H9 (cell line): ENCODE data around the gene TNIK. TPM values are rescaled to one million over a fixed set of nuclear protein-coding genes. Genes with fewer than 3 reads are reported as not detected.

Experiments used
- DNase-seq: peaks from one replicate; pipeline ENCODE4 v3.0.0-alpha.2; 2017
- H2AFZ ChIP-seq: one replicate; pipeline ENCODE4 v1.6.1; 2013; ENCODE audit warnings: mild to moderate bottlenecking, low read length, control low read depth, moderate library complexity
- H2AK5ac ChIP-seq: 2 replicates; pipeline ENCODE4 v1.6.1; 2013; ENCODE audit warnings: low read length, control low read depth, mixed read lengths; ENCODE audit not compliant: insufficient read length
- H2BK120ac ChIP-seq: one replicate; pipeline ENCODE4 v1.6.1; 2013; ENCODE audit warnings: low read depth, mild to moderate bottlenecking, low read length, control low read depth, inconsistent platforms; ENCODE audit not compliant: poor library complexity, severe bottlenecking
- H2BK12ac ChIP-seq: 2 replicates; pipeline ENCODE4 v1.6.1; 2013; ENCODE audit warnings: low read length, control low read depth, mixed read lengths, low read depth; ENCODE audit not compliant: insufficient read length
- H2BK15ac ChIP-seq: 2 replicates; pipeline ENCODE4 v1.6.1; 2013; ENCODE audit warnings: low read depth, low read length, control low read depth
- H2BK20ac ChIP-seq: one replicate; pipeline ENCODE4 v1.6.1; 2013; ENCODE audit warnings: low read depth, mild to moderate bottlenecking, low read length, control low read depth, inconsistent platforms; ENCODE audit not compliant: poor library complexity, severe bottlenecking
- H2BK5ac ChIP-seq: 2 replicates; pipeline ENCODE4 v1.6.1; 2013; ENCODE audit warnings: low read length, control low read depth, mixed read lengths; ENCODE audit not compliant: insufficient read length
- H3K14ac ChIP-seq: 2 replicates; pipeline ENCODE4 v1.6.1; 2013; ENCODE audit warnings: low read length, control low read depth; ENCODE audit not compliant: insufficient read depth
- H3K18ac ChIP-seq: 2 replicates; pipeline ENCODE4 v1.6.1; 2013; ENCODE audit warnings: low read depth, mild to moderate bottlenecking, mixed read lengths, low read length, control low read depth; ENCODE audit not compliant: insufficient read length
- H3K23ac ChIP-seq: 2 replicates; pipeline ENCODE4 v1.6.1; 2013; ENCODE audit warnings: low read length, control low read depth, mixed read lengths, low read depth; ENCODE audit not compliant: insufficient read length
- H3K23me2 ChIP-seq: 2 replicates; pipeline ENCODE4 v1.6.1; 2013; ENCODE audit warnings: low read depth, mild to moderate bottlenecking, mixed read lengths, low read length, control low read depth; ENCODE audit not compliant: insufficient read length, poor library complexity, severe bottlenecking
- H3K27ac ChIP-seq: 2 replicates; pipeline ENCODE4 v1.5.1; 2013; ENCODE audit warnings: low read length, control low read depth, mixed read lengths, low read depth; ENCODE audit not compliant: insufficient read length
- H3K27me3 ChIP-seq: 2 replicates; pipeline ENCODE4 v1.6.1; 2013; ENCODE audit warnings: low read length, control low read depth, inconsistent platforms; ENCODE audit not compliant: insufficient read depth
- H3K4ac ChIP-seq: 2 replicates; pipeline ENCODE4 v1.6.1; 2013; ENCODE audit warnings: low read depth, mild to moderate bottlenecking, control low read depth, inconsistent platforms, low read length, moderate library complexity
- H3K4me1 ChIP-seq: 2 replicates; pipeline ENCODE4 v1.6.1; 2013; ENCODE audit warnings: low read length, control low read depth, inconsistent platforms; ENCODE audit not compliant: insufficient read depth
- H3K4me2 ChIP-seq: 2 replicates; pipeline ENCODE4 v1.6.1; 2013; ENCODE audit warnings: low read length, control low read depth, mixed read lengths; ENCODE audit not compliant: insufficient read length, insufficient read depth
- H3K56ac ChIP-seq: 2 replicates; pipeline ENCODE4 v1.6.1; 2013; ENCODE audit warnings: low read depth, mild to moderate bottlenecking, mixed read lengths, low read length, control low read depth; ENCODE audit not compliant: insufficient read length
- H3K79me1 ChIP-seq: 2 replicates; pipeline ENCODE4 v1.6.1; 2013; ENCODE audit warnings: low read depth, mild to moderate bottlenecking, moderate library complexity, low read length, control low read depth, inconsistent platforms; ENCODE audit not compliant: insufficient read depth, poor library complexity, severe bottlenecking
- H3K79me2 ChIP-seq: 2 replicates; pipeline ENCODE4 v1.6.1; 2013; ENCODE audit warnings: low read length, control low read depth, inconsistent platforms; ENCODE audit not compliant: insufficient read depth
- H3K9ac ChIP-seq: 2 replicates; pipeline ENCODE4 v1.6.1; 2013; ENCODE audit warnings: low read length, control low read depth, mixed read lengths; ENCODE audit not compliant: insufficient read length; ENCODE audit errors: extremely low read depth
- H3K9me3 ChIP-seq: one replicate; pipeline ENCODE4 v1.6.1; 2013; ENCODE audit warnings: low read depth, low read length, inconsistent platforms; ENCODE audit not compliant: control insufficient read depth
- H3T11ph ChIP-seq: one replicate; pipeline ENCODE4 v1.6.1; 2013; ENCODE audit warnings: mild to moderate bottlenecking, low read length, control low read depth, inconsistent platforms
- H4K20me1 ChIP-seq: one replicate; pipeline ENCODE4 v1.6.1; 2013; ENCODE audit not compliant: control insufficient read depth, insufficient read length, insufficient read depth
- H4K5ac ChIP-seq: 2 replicates; pipeline ENCODE4 v1.6.1; 2013; ENCODE audit warnings: low read depth, mild to moderate bottlenecking, mixed read lengths, low read length, control low read depth; ENCODE audit not compliant: insufficient read length
- H4K8ac ChIP-seq: replicated peaks from 2 replicates; pipeline ENCODE4 v1.6.1; 2013; ENCODE audit warnings: low read length, control low read depth, mixed read lengths, low read depth; ENCODE audit not compliant: insufficient read length
- H4K91ac ChIP-seq: 2 replicates; pipeline ENCODE4 v1.6.1; 2013; ENCODE audit warnings: low read depth, mild to moderate bottlenecking, moderate library complexity, mixed read lengths, low read length, control low read depth; ENCODE audit not compliant: insufficient read length
- H3K27ac Mint-ChIP-seq, 3 experiments: 2 replicates in 2 of 3; 3 replicates in 1 of 3; pipeline ENCODE4 v1.8.0; 2020 to 2021; ENCODE audit warnings: mixed read lengths in 3 of 3, mild to moderate bottlenecking in 1 of 3, moderate library complexity in 1 of 3
- H3K27me3 Mint-ChIP-seq: 2 replicates; pipeline ENCODE4 v1.8.0; 2021; ENCODE audit warnings: low read depth, mild to moderate bottlenecking, moderate library complexity, mixed read lengths
- H3K36me3 Mint-ChIP-seq, 3 experiments: 2 replicates in 2 of 3; 3 replicates in 1 of 3; pipeline ENCODE4 v1.8.0; 2020 to 2021; ENCODE audit warnings: low read depth in 3 of 3, mixed read lengths in 3 of 3; ENCODE audit not compliant: insufficient read depth in 1 of 3
- H3K4me1 Mint-ChIP-seq, 2 experiments: 2 replicates each; pipeline ENCODE4 v1.8.0; 2020; ENCODE audit warnings: mixed read lengths in 2 of 2
- H3K4me3 Mint-ChIP-seq, 2 experiments: 2 replicates in 1 of 2; 3 replicates in 1 of 2; pipeline ENCODE4 v1.8.0; 2020 to 2021; ENCODE audit warnings: mild to moderate bottlenecking in 2 of 2, mixed read lengths in 2 of 2, moderate library complexity in 1 of 2
- H3K9me3 Mint-ChIP-seq, 2 experiments: 2 replicates in 1 of 2; 3 replicates in 1 of 2; pipeline ENCODE4 v1.8.0; 2020; ENCODE audit warnings: mild to moderate bottlenecking in 2 of 2, mixed read lengths in 2 of 2, moderate library complexity in 1 of 2
- WGBS: extraction: QIAGEN DNeasy Blood & Tissue Kit; methylation state at CpG from one replicate; pipeline ENCODE4 v1.1.7; 2013; ENCODE audit warnings: missing lambda C conversion rate, low lambda C conversion rate, mixed read lengths; ENCODE audit not compliant: insufficient read length; ENCODE audit errors: extremely low coverage; 5-methylcytosine and 5-hydroxymethylcytosine counted together
- total RNA-seq: library from RNA; stranded (reverse); gene quantifications from 2 replicates; pipeline ENCODE4 v1.2.1, GENCODE V29; 2021
- TF ChIP-seq, protein P1 (sequence below): fragments of 200-600 bp; sonication (generic); conservative IDR thresholded peaks from 3 replicates; pipeline ENCODE4 v1.8.0; 2021; ENCODE audit warnings: antibody characterized with exemption, mild to moderate bottlenecking

Gene TNIK
- total RNA-seq, 1 experiment from 2014 or later, result 15.9 TPM

DNA sequence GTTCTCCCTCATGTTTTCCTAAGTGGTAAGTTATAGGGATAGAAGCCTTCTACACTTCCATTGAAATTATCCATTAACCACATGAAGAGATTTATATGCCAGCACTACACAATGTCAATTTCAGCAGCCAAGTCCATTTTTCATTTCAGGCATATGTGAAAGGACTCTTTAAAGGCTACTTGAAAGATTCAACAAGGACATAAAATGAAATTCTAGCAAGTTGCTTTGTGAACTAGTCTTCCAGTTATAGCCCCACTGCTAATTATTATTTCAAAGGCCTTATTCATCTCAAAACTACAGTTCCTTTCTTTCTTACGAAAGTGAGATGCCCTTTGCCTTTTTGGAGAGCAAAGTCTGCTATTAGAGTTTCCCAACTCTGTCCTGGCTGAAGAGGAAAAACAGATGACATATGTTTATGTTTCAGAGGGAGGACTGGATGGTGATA, 367.7 kb downstream of the TNIK start:
- peaks cover 5 to 6% of the 10 kb centered on the region in 2 experiments for H3K4me1 Mint-ChIP-seq
- no peak overlapping the region for H3K4me2 ChIP-seq

More for the DNA sequence above, 367.7 kb downstream of the TNIK start:
- Histone ChIP-seq H2AFZ (no peak overlapping the region), H2BK20ac (no peak overlapping the region), H3K23ac (no peak overlapping the region), H3K18ac (no peak overlapping the region), H3K27ac (no peak overlapping the region), H3T11ph (no peak overlapping the region), H4K91ac (no peak overlapping the region), H2BK12ac (no peak overlapping the region), H3K9ac (no peak overlapping the region), H2AK5ac (no peak overlapping the region), H3K79me2 (no peaks in the 10 kb centered on the region), H4K5ac (no peak overlapping the region), H2BK15ac (no peak overlapping the region), H3K79me1 (no peaks in the 10 kb centered on the region), H2BK120ac (no peak overlapping the region), H2BK5ac (no peak overlapping the region), H3K56ac (no peak overlapping the region), H3K4ac (no peak overlapping the region), H3K14ac (no peak overlapping the region), H3K23me2 (no peaks in the 10 kb centered on the region), H3K27me3 (no peaks in the 10 kb centered on the region), H3K4me1 (no peaks in the 10 kb centered on the region; the same call in 1 of the 2 replicates), H3K9me3 (no peaks in the 10 kb centered on the region), H4K20me1 (no peaks in the 10 kb centered on the region), H4K8ac (no peak overlapping the region)
- DNase-seq, result no peak
- Mint-ChIP-seq H3K27me3 (no peaks in the 10 kb centered on the region), H3K4me3 (no peak overlapping the region), H3K36me3 (peaks cover 1 to 8% (median 6%) of the 10 kb centered on the region in 3 experiments; a peak in 6 of 7 replicates), H3K27ac (no peak overlapping the region), H3K9me3 (peaks cover 0 to 1% of the 10 kb centered on the region in 2 experiments; a peak in 1 of 5 replicates)
- TF ChIP-seq, protein P1, sequence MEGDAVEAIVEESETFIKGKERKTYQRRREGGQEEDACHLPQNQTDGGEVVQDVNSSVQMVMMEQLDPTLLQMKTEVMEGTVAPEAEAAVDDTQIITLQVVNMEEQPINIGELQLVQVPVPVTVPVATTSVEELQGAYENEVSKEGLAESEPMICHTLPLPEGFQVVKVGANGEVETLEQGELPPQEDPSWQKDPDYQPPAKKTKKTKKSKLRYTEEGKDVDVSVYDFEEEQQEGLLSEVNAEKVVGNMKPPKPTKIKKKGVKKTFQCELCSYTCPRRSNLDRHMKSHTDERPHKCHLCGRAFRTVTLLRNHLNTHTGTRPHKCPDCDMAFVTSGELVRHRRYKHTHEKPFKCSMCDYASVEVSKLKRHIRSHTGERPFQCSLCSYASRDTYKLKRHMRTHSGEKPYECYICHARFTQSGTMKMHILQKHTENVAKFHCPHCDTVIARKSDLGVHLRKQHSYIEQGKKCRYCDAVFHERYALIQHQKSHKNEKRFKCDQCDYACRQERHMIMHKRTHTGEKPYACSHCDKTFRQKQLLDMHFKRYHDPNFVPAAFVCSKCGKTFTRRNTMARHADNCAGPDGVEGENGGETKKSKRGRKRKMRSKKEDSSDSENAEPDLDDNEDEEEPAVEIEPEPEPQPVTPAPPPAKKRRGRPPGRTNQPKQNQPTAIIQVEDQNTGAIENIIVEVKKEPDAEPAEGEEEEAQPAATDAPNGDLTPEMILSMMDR, result no peak
- WGBS, result no CpG with 5 or more reads among the region's 1 CpG
